AG20443 (cell line): ENCODE measurements around the gene LIN7A.
"Not testable (repeated sequence)": the region's sequence is repeated elsewhere in the genome, so short reads cannot be mapped to it uniquely, and the experiment has no call there.

Source experiments
- DNase-seq: peaks from one replicate; pipeline ENCODE4 v3.0.0; 2012; ENCODE audit warnings: low spot score, mixed read lengths

The LIN7A gene

GRCh38 chr12:80920006-80920405 lies 17.7 kb downstream of the LIN7A start:
- DNase-seq, result no peak

- no peak for DNase-seq
These were observed 20.1 kb downstream of the LIN7A start for GRCh38 chr12:80917651-80918050.

GRCh38 chr12:80912901-80913770 lies 24.6 kb downstream of the LIN7A start:
- DNase-seq, result no peak

GRCh38 chr12:80909370-80909769 lies 28.4 kb downstream of the LIN7A start:
- DNase-seq, result no peak

- DNase-seq, result no peak
These were observed 35.0 kb downstream of the LIN7A start for GRCh38 chr12:80902711-80903110.

GRCh38 chr12:80901661-80902060 lies 36.1 kb downstream of the LIN7A start:
- no peak for DNase-seq

- no peak for DNase-seq
These were observed 42.5 kb downstream of the LIN7A start for GRCh38 chr12:80895240-80895639.

GRCh38 chr12:80894179-80894578 lies 43.6 kb downstream of the LIN7A start:
- DNase-seq, result no peak

- peak; percentile 71 for DNase-seq
These were observed 44.9 kb downstream of the LIN7A start for GRCh38 chr12:80892597-80893445.

GRCh38 chr12:80884651-80885050 lies 53.1 kb downstream of the LIN7A start:
- DNase-seq, result no peak

GRCh38 chr12:80881106-80881505 lies 56.6 kb downstream of the LIN7A start:
- no peak for DNase-seq

GRCh38 chr12:80878452-80878851 lies 59.3 kb downstream of the LIN7A start:
- DNase-seq, result not testable (repeated sequence)

- no peak for DNase-seq
These were observed 59.9 kb downstream of the LIN7A start for GRCh38 chr12:80877721-80878265.

GRCh38 chr12:80872053-80872452 lies 65.7 kb downstream of the LIN7A start:
- no peak for DNase-seq

- no peak for DNase-seq
These were observed 68.5 kb downstream of the LIN7A start for GRCh38 chr12:80869264-80869663.

- no peak for DNase-seq
These were observed 69.2 kb downstream of the LIN7A start for GRCh38 chr12:80868576-80868975.

GRCh38 chr12:80867941-80868340 lies 69.8 kb downstream of the LIN7A start:
- no peak for DNase-seq

- peak; percentile 29 for DNase-seq
These were observed 73.5 kb downstream of the LIN7A start for GRCh38 chr12:80864046-80864735.

- no peak for DNase-seq
These were observed 75.2 kb downstream of the LIN7A start for GRCh38 chr12:80862531-80862930.

- peak; percentile 28 for DNase-seq
These were observed 75.9 kb downstream of the LIN7A start for GRCh38 chr12:80861641-80862378.

- no peak for DNase-seq
These were observed 76.8 kb downstream of the LIN7A start for GRCh38 chr12:80860928-80861327.
